Epithelial cell of proximal tubule (primary cell): ENCODE measurements around the gene GPD1L. TPM values are rescaled to one million over a fixed set of nuclear protein-coding genes. Genes with fewer than 3 reads are reported as not detected.

Experiments used
- DNase-seq: peaks from one replicate; pipeline ENCODE4 v3.0.0-alpha.2; 2011; ENCODE audit warnings: low read depth
- H3K4me3 ChIP-seq: 2 replicates; pipeline ENCODE4 v1.5.1; 2011; ENCODE audit warnings: low read depth, mild to moderate bottlenecking, low read length
- CTCF ChIP-seq: conservative IDR thresholded peaks from 2 replicates; pipeline ENCODE4 v1.5.1; 2012; ENCODE audit warnings: low read depth, mild to moderate bottlenecking, low read length
- total RNA-seq: library from RNA; depleted of rRNA; stranded (reverse); fragments of >200 nt; gene quantifications from 2 replicates; pipeline ENCODE4 v1.2.3, GENCODE V29; 2015

GPD1L gene
- total RNA-seq, 1 donor from 2014 or later: 5.8 TPM

- DNase-seq: no peak
- no peak overlapping the region for H3K4me3 ChIP-seq
- TF ChIP-seq CTCF: no peak
Measured at GRCh38 chr3:32217339-32217738, 110.9 kb downstream of the GPD1L start.

Other genes with a start within 250 kb of the GPD1L start
- 17.5 and 33.6 TPM in 2 replicates for gene OSBPL10, start 125.4 kb upstream of the GPD1L start, total RNA-seq
- gene ZNF860, start 124.9 kb upstream of the GPD1L start, total RNA-seq: 0.29 and 3.2 TPM in 2 replicates
- gene CMTM8, start 132.1 kb downstream of the GPD1L start, total RNA-seq: 8.8 and 9.2 TPM in 2 replicates